ENCODE results near the gene PIK3CG. TPM values are rescaled to one million over a fixed set of nuclear protein-coding genes. Genes with fewer than 3 reads are reported as not detected.
"Not testable (repeated sequence)": the region's sequence is repeated elsewhere in the genome, so short reads cannot be mapped to it uniquely, and the experiment has no call there.

The PIK3CG gene
- total RNA-seq, 2 experiments from 2014 or later: 47.3 to 49.6 TPM

DNA sequence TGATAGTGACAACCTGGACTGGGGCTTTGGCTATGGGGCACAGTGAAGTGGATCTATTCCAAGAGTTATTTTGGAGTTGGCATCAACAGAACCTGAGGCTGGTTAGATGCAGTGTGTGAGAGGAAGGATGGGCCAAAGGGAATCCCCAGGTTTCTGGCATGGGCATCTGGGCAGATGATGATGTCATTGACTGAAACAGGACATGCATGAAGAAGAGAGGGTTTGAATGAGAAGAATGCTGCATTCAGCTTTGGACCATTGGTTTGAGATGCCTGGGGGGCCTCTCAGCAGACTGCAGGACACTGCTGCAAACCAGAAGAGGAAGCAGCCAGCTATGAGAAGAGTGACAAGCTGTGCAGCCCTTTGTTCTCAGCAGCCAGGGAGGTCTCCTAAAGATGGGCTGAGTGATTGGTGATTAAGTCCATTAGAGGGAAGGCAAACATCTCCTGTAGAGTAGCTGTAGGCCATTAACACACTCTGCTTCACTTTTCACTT, 23.1 kb upstream of the PIK3CG start:
- Mint-ChIP-seq H3K27ac (no peak overlapping the region), H3K27me3 (peaks cover 4% of the 10 kb centered on the region), H3K4me3 (no peak overlapping the region), H3K9me3 (no peaks in the 10 kb centered on the region), H3K4me1 (no peaks in the 10 kb centered on the region), H3K36me3 (ENCODE audit: low read depth) (no peaks in the 10 kb centered on the region)
- ChIA-PET POLR2A (no interaction called here), CTCF (no interaction called here)
- no peak for DNase-seq

GRCh38 chr7:106844279-106844997, 20.6 kb upstream of the PIK3CG start:
- Mint-ChIP-seq H3K27me3 (peaks cover 8% of the 10 kb centered on the region), H3K27ac (no peak overlapping the region), H3K4me1 (no peaks in the 10 kb centered on the region), H3K4me3 (no peak overlapping the region), H3K36me3 (ENCODE audit: low read depth) (no peaks in the 10 kb centered on the region), H3K9me3 (no peaks in the 10 kb centered on the region)
- no peak for DNase-seq
- ChIA-PET POLR2A (no interaction called here), CTCF (no interaction called here)

GRCh38 chr7:106848049-106848448, 17.0 kb upstream of the PIK3CG start:
- CTCF ChIA-PET: interaction anchor here (0.5 kb wide), 1 partner anchor 141 kb away, joined by 3 read pairs; no protein-coding TSS in a partner anchor

GRCh38 chr7:106848851-106849442, 16.1 kb upstream of the PIK3CG start:
- DNase-seq: no peak
- POLR2A ChIA-PET: no interaction called here
- no peaks in the 10 kb centered on the region for H3K4me1 Mint-ChIP-seq
- H3K4me3 Mint-ChIP-seq: no peak overlapping the region
- H3K27me3 Mint-ChIP-seq: peaks cover 10% of the 10 kb centered on the region
- H3K27ac Mint-ChIP-seq: no peak overlapping the region
- peaks cover 6% of the 10 kb centered on the region for H3K9me3 Mint-ChIP-seq
- CTCF ChIA-PET: no interaction called here
- H3K36me3 Mint-ChIP-seq (ENCODE audit: low read depth): no peaks in the 10 kb centered on the region

More at GRCh38 chr7:106848049-106848448, 17.0 kb upstream of the PIK3CG start:
- H3K27ac Mint-ChIP-seq: no peak overlapping the region
- POLR2A ChIA-PET: no interaction called here
- DNase-seq: no peak
- peaks cover 4% of the 10 kb centered on the region for H3K9me3 Mint-ChIP-seq
- H3K4me3 Mint-ChIP-seq: no peak overlapping the region
- H3K36me3 Mint-ChIP-seq (ENCODE audit: low read depth): no peaks in the 10 kb centered on the region
- peaks cover 8% of the 10 kb centered on the region for H3K27me3 Mint-ChIP-seq
- H3K4me1 Mint-ChIP-seq: no peaks in the 10 kb centered on the region

DNA sequence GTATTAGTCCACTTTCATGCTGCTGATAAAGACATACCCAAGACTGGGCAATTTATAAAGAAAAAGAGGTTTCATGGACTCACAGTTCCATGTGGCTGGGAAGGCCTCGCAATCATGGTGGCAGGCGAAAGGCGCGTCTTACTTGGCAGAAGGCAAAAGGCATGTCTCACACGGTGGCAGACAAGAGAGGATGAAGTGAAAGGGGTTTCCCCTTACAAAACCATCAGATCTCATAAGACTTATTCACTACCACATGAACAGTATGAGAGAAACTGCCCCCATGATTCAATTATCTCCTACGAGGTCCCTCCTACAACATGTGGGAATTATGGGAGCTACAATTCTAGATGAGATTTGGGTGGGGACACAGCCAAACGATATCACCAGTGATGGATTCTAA, 13.4 kb upstream of the PIK3CG start:
- H3K4me3 Mint-ChIP-seq; H3K4me1 Mint-ChIP-seq; DNase-seq; CTCF ChIA-PET; H3K36me3 Mint-ChIP-seq (ENCODE audit: low read depth); H3K27ac Mint-ChIP-seq; H3K9me3 Mint-ChIP-seq; H3K27me3 Mint-ChIP-seq: not testable (repeated sequence)
- POLR2A ChIA-PET: interaction anchor here (0.7 kb wide), 1 partner anchor 13 kb away, joined by 3 read pairs; no protein-coding TSS in a partner anchor

DNA sequence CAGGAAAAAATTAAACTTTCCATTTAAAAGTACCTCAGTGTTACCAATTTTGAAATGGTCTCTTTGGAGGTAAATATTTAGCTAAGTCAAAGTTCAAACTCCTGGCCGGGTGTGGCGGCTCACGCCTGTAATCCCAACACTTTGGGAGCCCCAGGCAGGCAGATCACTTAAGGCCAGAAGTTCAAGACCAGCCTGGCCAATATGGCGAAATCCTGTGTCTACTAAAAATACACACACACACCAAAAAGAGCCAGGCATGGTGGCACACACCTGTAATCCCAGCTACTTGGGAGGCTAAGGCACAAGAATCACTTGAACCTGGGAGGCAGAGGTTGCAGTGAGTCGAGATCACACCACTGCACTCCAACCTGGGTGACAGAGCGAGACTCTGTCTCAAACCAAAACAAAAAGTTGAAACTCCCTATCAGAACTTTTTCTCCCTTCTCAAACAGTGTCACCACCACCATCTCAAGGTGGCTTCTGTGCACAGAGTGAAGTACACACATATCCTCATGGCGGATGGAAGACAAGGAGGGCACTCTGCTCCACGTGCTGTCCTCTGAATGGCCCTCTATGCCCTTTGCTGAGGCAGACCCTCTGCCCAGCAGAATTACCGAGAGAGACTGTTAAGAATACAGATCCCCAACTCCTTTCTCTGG, 11.7 kb upstream of the PIK3CG start:
- POLR2A ChIA-PET: no interaction called here
- Mint-ChIP-seq H3K4me3 (no peak overlapping the region), H3K4me1 (no peaks in the 10 kb centered on the region), H3K27ac (no peak overlapping the region), H3K36me3 (ENCODE audit: low read depth) (no peaks in the 10 kb centered on the region), H3K9me3 (peaks cover 9% of the 10 kb centered on the region), H3K27me3 (peaks cover 2% of the 10 kb centered on the region)
- CTCF ChIA-PET: no interaction called here
- no peak for DNase-seq

- CTCF ChIA-PET: no interaction called here
- H3K4me3 Mint-ChIP-seq: no peak overlapping the region
- H3K4me1 Mint-ChIP-seq: no peaks in the 10 kb centered on the region
- no peak for DNase-seq
- peaks cover 2% of the 10 kb centered on the region for H3K27me3 Mint-ChIP-seq
- POLR2A ChIA-PET: no interaction called here
- H3K36me3 Mint-ChIP-seq (ENCODE audit: low read depth): no peaks in the 10 kb centered on the region
- no peak overlapping the region for H3K27ac Mint-ChIP-seq
- H3K9me3 Mint-ChIP-seq: peaks cover 9% of the 10 kb centered on the region
These were observed 9.4 kb upstream of the PIK3CG start for GRCh38 chr7:106855540-106856132.

GRCh38 chr7:106858618-106859532, 6.2 kb upstream of the PIK3CG start:
- ChIA-PET POLR2A (interaction anchor here (0.9 kb wide), 1 partner anchor 77 kb away, joined by 4 read pairs; no protein-coding TSS in a partner anchor), CTCF (interaction anchor here (1.2 kb wide), 1 partner anchor 198 kb away, joined by 5 read pairs; the partner anchor contains the start of gene CCDC71L)
- H3K4me3 Mint-ChIP-seq: no peak overlapping the region
- no peaks in the 10 kb centered on the region for H3K27me3 Mint-ChIP-seq
- no peak overlapping the region for H3K27ac Mint-ChIP-seq
- no peak for DNase-seq
- H3K36me3 Mint-ChIP-seq (ENCODE audit: low read depth): no peaks in the 10 kb centered on the region
- peaks cover 3% of the 10 kb centered on the region for H3K9me3 Mint-ChIP-seq
- peaks cover 3% of the 10 kb centered on the region for H3K4me1 Mint-ChIP-seq

- Mint-ChIP-seq H3K27me3 (no peaks in the 10 kb centered on the region), H3K4me1 (peaks cover 27% of the 10 kb centered on the region), H3K27ac (no peak overlapping the region), H3K9me3 (no peaks in the 10 kb centered on the region), H3K36me3 (ENCODE audit: low read depth) (peaks cover 13% of the 10 kb centered on the region), H3K4me3 (no peak overlapping the region)
- ChIA-PET POLR2A (interaction anchor here (0.6 kb wide), 1 partner anchor 207 kb away, joined by 3 read pairs; no protein-coding TSS in a partner anchor), CTCF (interaction anchor here (1.2 kb wide), 1 partner anchor 202 kb away, joined by 3 read pairs; the partner anchor contains the start of gene CCDC71L)
- no peak for DNase-seq
These were observed 2.6 kb upstream of the PIK3CG start for GRCh38 chr7:106862317-106863089.

- no peak for DNase-seq
- no peaks in the 10 kb centered on the region for H3K27me3 Mint-ChIP-seq
- no peak overlapping the region for H3K4me3 Mint-ChIP-seq
- ChIA-PET CTCF (interaction anchor here (1.4 kb wide), 1 partner anchor 203 kb away, joined by 5 read pairs; the partner anchor contains the start of gene CCDC71L), POLR2A (interaction anchor here (0.6 to 1.5 kb wide), 5 partner anchors 12 to 307 kb away, joined by 3 to 10 read pairs (median 4); partner anchors contain the start of gene HBP1)
- peaks cover 22% of the 10 kb centered on the region for H3K36me3 Mint-ChIP-seq (ENCODE audit: low read depth)
- H3K4me1 Mint-ChIP-seq: peaks cover 32% of the 10 kb centered on the region
- H3K9me3 Mint-ChIP-seq: peaks cover 2% of the 10 kb centered on the region
- H3K27ac Mint-ChIP-seq: no peak overlapping the region
These were observed 1.6 kb upstream of the PIK3CG start for GRCh38 chr7:106863274-106863997.
